ENCODE data around the gene CCDC6.

GRCh38 chr10:59812519-59813122 is 93.7 kb downstream of the CCDC6 start:
- TF ChIP-seq CTCF (conservative IDR thresholded peaks at IDR 0.05; ENCODE audit: low read length) (no peak), EZH2phosphoT487 (IDR thresholded peaks at IDR 0.05; ENCODE audit: borderline replicate concordance, low read depth, low read length) (no peak)

Measured in OCI-LY7 (cell line).